Cardiac ventricle fibroblast (primary cell): ENCODE data around the gene ALDOA. TPM values are rescaled to one million over a fixed set of nuclear protein-coding genes. Genes with fewer than 3 reads are reported as not detected.

ENCODE experiments used
- total RNA-seq: library from RNA; depleted of rRNA; stranded (reverse); fragments of >200 nt; gene quantifications from 2 replicates; pipeline ENCODE4 v1.2.3, GENCODE V29; 2015

ALDOA gene
- total RNA-seq: 1,739 and 1,751 TPM in 2 replicates

GRCh38 chr16:30065102-30065942, at the start of gene ALDOA:
ALDOA (plus strand) TSS chr16:30065760; CDS start chr16:30066898, 1,138 bp downstream.

GRCh38 chr16:30022887-30023286, 42.7 kb upstream of the ALDOA start, which contains the start of gene C16orf92:
C16orf92 (plus strand) TSS chr16:30023198; CDS start chr16:30023341, 143 bp downstream.

GRCh38 chr16:30030841-30031413, 34.6 kb upstream of the ALDOA start, which contains the start of gene TLCD3B:
TLCD3B (minus strand) TSS chr16:30031271; CDS start chr16:30030527, 744 bp downstream.

GRCh38 chr16:30075503-30076275, 10.1 kb downstream of the ALDOA start, which contains the start of gene PPP4C:
PPP4C (plus strand) TSS chr16:30075994; CDS start chr16:30076378, 384 bp downstream.

GRCh38 chr16:30091474-30092372, 26.2 kb downstream of the ALDOA start, which contains the start of gene TBX6:
TBX6 (minus strand) TSS chr16:30091924; CDS start chr16:30091193, 731 bp downstream.

GRCh38 chr16:30096105-30096861, 30.7 kb downstream of the ALDOA start, which contains the start of gene YPEL3:
YPEL3 (minus strand) TSS chr16:30096213; CDS start chr16:30095482, 731 bp downstream.

GRCh38 chr16:30113031-30113710, 47.6 kb downstream of the ALDOA start, which contains the start of gene GDPD3:
GDPD3 (minus strand) TSS chr16:30113537; CDS start chr16:30113478, 59 bp downstream.

Other genes starting within 250 kb of the ALDOA start
- 25.6 and 29.2 TPM in 2 replicates for gene PAGR1, start 249.6 kb upstream of the ALDOA start, total RNA-seq
- gene MVP, start 245.3 kb upstream of the ALDOA start, total RNA-seq: 224 and 249 TPM in 2 replicates
- 102 and 110 TPM in 2 replicates for gene CDIPT, start 202.5 kb upstream of the ALDOA start, total RNA-seq
- gene SEZ6L2, start 166.2 kb upstream of the ALDOA start, total RNA-seq: 43.9 and 57.2 TPM in 2 replicates
- gene ASPHD1, start 165.3 kb upstream of the ALDOA start, total RNA-seq: 7.2 and 11.4 TPM in 2 replicates
- 5.7 and 9.7 TPM in 2 replicates for gene KCTD13, start 139.5 kb upstream of the ALDOA start, total RNA-seq
- gene TMEM219, start 103.7 kb upstream of the ALDOA start, total RNA-seq: 104 and 105 TPM in 2 replicates
- 32.1 and 33.8 TPM in 2 replicates for gene TAOK2, start 91.9 kb upstream of the ALDOA start, total RNA-seq
- 6.9 and 9.7 TPM in 2 replicates for gene HIRIP3, start 70.1 kb upstream of the ALDOA start, total RNA-seq
- gene INO80E, start 69.5 kb upstream of the ALDOA start, total RNA-seq: 30.0 and 58.5 TPM in 2 replicates
- gene DOC2A, start 54.7 kb upstream of the ALDOA start, total RNA-seq: not detected in 2 replicates
- not detected in 2 replicates for gene C16orf92, start 42.6 kb upstream of the ALDOA start, total RNA-seq
- not detected in 2 replicates for gene TLCD3B, start 34.5 kb upstream of the ALDOA start, total RNA-seq
- gene PPP4C, start 10.2 kb downstream of the ALDOA start, total RNA-seq: 50.5 and 56.4 TPM in 2 replicates
- 0.37 TPM in 1 of 2 replicates, not detected in the other for gene TBX6, start 26.2 kb downstream of the ALDOA start, total RNA-seq
- 60.6 and 79.3 TPM in 2 replicates for gene YPEL3, start 30.5 kb downstream of the ALDOA start, total RNA-seq
- gene GDPD3, start 47.8 kb downstream of the ALDOA start, total RNA-seq: 0.64 and 1.00 TPM in 2 replicates
- 47.0 and 60.8 TPM in 2 replicates for gene MAPK3, start 57.5 kb downstream of the ALDOA start, total RNA-seq
- 0.15 and 1.3 TPM in 2 replicates for gene CORO1A, start 117.8 kb downstream of the ALDOA start, total RNA-seq
- 53.6 and 86.3 TPM in 2 replicates for gene BOLA2B, start 127.9 kb downstream of the ALDOA start, total RNA-seq
- gene SLX1A, start 128.1 kb downstream of the ALDOA start, total RNA-seq: 21.6 and 25.5 TPM in 2 replicates
- gene SULT1A3, start 133.5 kb downstream of the ALDOA start, total RNA-seq: 2.9 and 14.1 TPM in 2 replicates
- gene NPIPB13, start 182.7 kb downstream of the ALDOA start, total RNA-seq: 1.7 and 2.1 TPM in 2 replicates